Diencephalon (tissue), 1 donor: ENCODE measurements around the gene RAD50. TPM values are rescaled to one million over a fixed set of nuclear protein-coding genes. Genes with fewer than 3 reads are reported as not detected.

Experiments
- total RNA-seq: library from RNA; depleted of rRNA; stranded (reverse); fragments of >200 nt; gene quantifications from one replicate; pipeline ENCODE4 v1.2.3, GENCODE V29; 2014

Gene RAD50
- 30.4 TPM for total RNA-seq

GRCh38 chr5:132556763-132557477, at the start of gene RAD50:
Gene RAD50, plus strand, starts transcription at chr5:132556977. Its CDS starts 348 bp downstream, at chr5:132557325.

GRCh38 chr5:132543472-132544201, 13.1 kb upstream of the RAD50 start, which contains the start of gene IL5:
Gene IL5, minus strand, starts transcription at chr5:132543522. Its CDS starts 44 bp downstream, at chr5:132543478.

GRCh38 chr5:132657676-132658380, 101.1 kb downstream of the RAD50 start, which contains the start of gene IL13:
Gene IL13, plus strand, starts transcription at chr5:132658173. Its CDS starts 14 bp downstream, at chr5:132658187.

GRCh38 chr5:132673939-132674630, 117.3 kb downstream of the RAD50 start, which contains the start of gene IL4:
Gene IL4, plus strand, starts transcription at chr5:132673989. Its CDS starts 62 bp downstream, at chr5:132674051.

Other genes with a start within 250 kb of the RAD50 start
- gene SLC22A5, start 187.3 kb upstream of the RAD50 start, total RNA-seq: 8.8 TPM
- 3.2 TPM for gene IRF1, start 66.2 kb upstream of the RAD50 start, total RNA-seq
- gene IL5, start 13.5 kb upstream of the RAD50 start, total RNA-seq: not detected
- gene IL13, start 101.2 kb downstream of the RAD50 start, total RNA-seq: not detected
- not detected for gene IL4, start 117.0 kb downstream of the RAD50 start, total RNA-seq
- gene KIF3A, start 180.6 kb downstream of the RAD50 start, total RNA-seq: 136 TPM
- 1.8 TPM for gene CCNI2, start 190.4 kb downstream of the RAD50 start, total RNA-seq
- 45.9 TPM for gene SEPTIN8, start 220.3 kb downstream of the RAD50 start, total RNA-seq